ES-I3 (cell line): Measurements from ENCODE around the gene KNOP1.
"Not testable (repeated sequence)": the region's sequence is repeated elsewhere in the genome, so short reads cannot be mapped to it uniquely, and the experiment has no call there.

Source experiments
- H3K36me3 ChIP-seq: 2 replicates; pipeline ENCODE4 v1.6.1; 2013; ENCODE audit warnings: mild to moderate bottlenecking, low read length, control low read depth, moderate library complexity; ENCODE audit not compliant: insufficient read depth
- H3K4me1 ChIP-seq: 2 replicates; pipeline ENCODE4 v1.6.1; 2013; ENCODE audit warnings: mild to moderate bottlenecking, control low read depth, low read length; ENCODE audit not compliant: insufficient read depth
- H3K9ac ChIP-seq: 2 replicates; pipeline ENCODE4 v1.6.1; 2013; ENCODE audit warnings: low read depth, mild to moderate bottlenecking, low read length, moderate library complexity
- H3K9me3 ChIP-seq: 2 replicates; pipeline ENCODE4 v1.6.1; 2013; ENCODE audit warnings: mild to moderate bottlenecking, low read length, moderate library complexity; ENCODE audit not compliant: control insufficient read depth, insufficient read depth

The KNOP1 gene

GRCh38 chr16:19666477-19666876, 51.5 kb downstream of the KNOP1 start:
- H3K9ac ChIP-seq, result no peak overlapping the region
- H3K4me1 ChIP-seq, result no peaks in the 10 kb centered on the region
- H3K36me3 ChIP-seq, result no peaks in the 10 kb centered on the region
- H3K9me3 ChIP-seq, result no peaks in the 10 kb centered on the region

- not testable (repeated sequence) for H3K9ac ChIP-seq
Measured at GRCh38 chr16:19665313-19665712, 52.7 kb downstream of the KNOP1 start.

DNA sequence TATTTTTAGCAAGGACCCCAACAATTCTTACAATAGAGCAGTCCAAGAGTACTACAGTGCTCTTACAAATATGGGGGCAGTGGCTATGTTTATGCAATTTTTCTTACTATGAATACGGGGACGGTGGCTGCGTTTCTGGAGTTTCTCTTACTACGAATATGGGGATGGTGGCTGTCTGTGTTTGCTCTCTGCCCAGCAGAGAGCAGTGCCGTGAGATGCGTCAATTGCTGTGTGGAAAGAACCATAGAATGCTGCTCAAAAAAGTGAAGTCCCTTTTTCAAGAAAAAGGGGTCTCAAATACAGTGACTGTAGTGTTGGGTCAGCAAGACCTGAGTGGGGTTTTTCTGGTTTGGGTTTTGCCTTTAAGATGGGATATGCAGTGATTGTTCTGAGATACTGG, 53.9 kb downstream of the KNOP1 start:
- Histone ChIP-seq H3K4me1 (no peaks in the 10 kb centered on the region), H3K36me3 (no peaks in the 10 kb centered on the region), H3K9ac (no peak overlapping the region), H3K9me3 (no peaks in the 10 kb centered on the region)

More at GRCh38 chr16:19665313-19665712, 52.7 kb downstream of the KNOP1 start:
- not testable (repeated sequence) for H3K9me3 ChIP-seq, H3K36me3 ChIP-seq, H3K4me1 ChIP-seq

GRCh38 chr16:19662351-19662750, 55.7 kb downstream of the KNOP1 start:
- Histone ChIP-seq H3K9me3 (no peaks in the 10 kb centered on the region), H3K9ac (no peak overlapping the region), H3K36me3 (no peaks in the 10 kb centered on the region), H3K4me1 (no peaks in the 10 kb centered on the region)

GRCh38 chr16:19660432-19660831, 57.6 kb downstream of the KNOP1 start:
- H3K36me3 ChIP-seq, result no peaks in the 10 kb centered on the region
- no peaks in the 10 kb centered on the region for H3K9me3 ChIP-seq
- H3K9ac ChIP-seq, result no peak overlapping the region
- no peaks in the 10 kb centered on the region for H3K4me1 ChIP-seq

DNA sequence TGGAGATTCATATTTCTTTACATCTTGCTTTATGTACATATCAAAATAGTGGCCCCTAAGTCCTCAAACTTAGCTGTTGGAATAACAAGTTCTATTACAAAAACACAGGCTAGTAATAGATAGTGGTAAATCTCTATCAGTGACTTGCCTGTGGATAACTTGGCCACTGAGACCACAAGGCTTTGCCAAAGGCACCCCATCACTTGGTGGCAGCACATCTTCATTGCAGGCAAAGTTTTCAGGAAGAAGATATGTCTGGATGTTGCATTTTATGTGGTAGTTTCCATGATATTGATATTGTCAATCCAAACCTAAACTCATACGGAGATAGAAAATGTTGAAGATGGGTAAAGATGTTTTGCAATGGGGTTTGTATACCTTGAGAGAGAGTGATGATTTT, 58.5 kb downstream of the KNOP1 start:
- no peak overlapping the region for H3K9ac ChIP-seq
- no peaks in the 10 kb centered on the region for H3K4me1 ChIP-seq
- H3K36me3 ChIP-seq, result no peaks in the 10 kb centered on the region
- no peaks in the 10 kb centered on the region for H3K9me3 ChIP-seq

GRCh38 chr16:19657831-19658230, 60.2 kb downstream of the KNOP1 start:
- H3K9ac ChIP-seq, result no peak overlapping the region
- peaks cover 7% of the 10 kb centered on the region; the same call in 1 of the 2 replicates for H3K36me3 ChIP-seq
- H3K9me3 ChIP-seq, result no peaks in the 10 kb centered on the region
- H3K4me1 ChIP-seq, result no peaks in the 10 kb centered on the region

GRCh38 chr16:19655242-19655777, 62.7 kb downstream of the KNOP1 start:
- H3K4me1 ChIP-seq, result no peaks in the 10 kb centered on the region
- H3K36me3 ChIP-seq, result peaks cover 7% of the 10 kb centered on the region; the same call in 1 of the 2 replicates
- H3K9ac ChIP-seq, result no peak overlapping the region
- H3K9me3 ChIP-seq, result no peaks in the 10 kb centered on the region

DNA sequence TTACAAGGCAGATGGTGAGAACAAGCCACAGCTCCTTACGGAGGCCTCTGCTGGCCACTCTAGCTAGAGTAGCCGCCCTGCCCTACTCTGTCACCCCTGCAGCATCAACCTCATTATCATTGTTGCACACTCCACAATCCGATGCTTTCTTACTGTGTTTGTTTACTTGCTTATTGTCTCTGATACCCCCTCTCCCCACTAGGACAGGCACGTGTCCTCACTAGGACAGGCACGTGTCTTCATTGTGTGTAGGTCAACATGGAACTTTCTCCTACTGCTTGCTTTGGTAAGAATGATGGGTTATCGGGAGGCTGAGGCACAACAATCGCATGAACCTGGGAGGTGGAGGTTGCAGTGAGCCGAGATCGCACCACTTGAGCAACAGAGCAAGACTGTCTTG, 63.9 kb downstream of the KNOP1 start:
- no peak overlapping the region for H3K9ac ChIP-seq
- H3K4me1 ChIP-seq, result no peaks in the 10 kb centered on the region
- H3K36me3 ChIP-seq, result peaks cover 7% of the 10 kb centered on the region; the same call in 1 of the 2 replicates
- no peaks in the 10 kb centered on the region for H3K9me3 ChIP-seq
